GM10266 (cell line): ENCODE data around the gene PRKCD.

Experiments
- DNase-seq: peaks from one replicate; pipeline ENCODE4 v3.0.0; 2012; ENCODE audit errors: extremely low spot score
- CTCF ChIP-seq: IDR thresholded peaks from 2 replicates; pipeline ENCODE4 v1.5.1; 2012; ENCODE audit warnings: mild to moderate bottlenecking, low read depth; ENCODE audit not compliant: control insufficient read depth, insufficient read depth; ENCODE audit errors: missing control alignments

PRKCD gene

GRCh38 chr3:53236112-53236841 is 75.3 kb downstream of the PRKCD start:
- no peak for DNase-seq
- no peak for TF ChIP-seq CTCF

- TF ChIP-seq CTCF: no peak
- DNase-seq: no peak
Observed at GRCh38 chr3:53238051-53238850, 77.2 kb downstream of the PRKCD start.

- no peak for DNase-seq
- no peak for TF ChIP-seq CTCF
Observed at GRCh38 chr3:53238886-53239285, 77.9 kb downstream of the PRKCD start.

GRCh38 chr3:53239800-53240199 is 78.8 kb downstream of the PRKCD start:
- no peak for DNase-seq
- no peak for TF ChIP-seq CTCF

- TF ChIP-seq CTCF: no peak
Observed at GRCh38 chr3:53240989-53241972, 80.3 kb downstream of the PRKCD start.

GRCh38 chr3:53242155-53242554 is 81.1 kb downstream of the PRKCD start:
- TF ChIP-seq CTCF: no peak
- DNase-seq: no peak

More at GRCh38 chr3:53240989-53241972, 80.3 kb downstream of the PRKCD start:
- no peak for DNase-seq
